AG04449 (cell line): Measurements from ENCODE around the gene HINFP.

Source experiments
- CTCF ChIA-PET: fragments of 350-600 bp; formaldehyde crosslinking; extraction: SDS; loops from one replicate; lab custom pipeline; 2021; ENCODE audit warnings: antibody characterized with exemption; lab: Yijun Ruan, JAX
- POLR2A ChIA-PET: fragments of 400-600, 350-600 bp; formaldehyde crosslinking; extraction: SDS; loops from one replicate; lab custom pipeline; 2020; ENCODE audit warnings: antibody characterized with exemption, inconsistent platforms; lab: Yijun Ruan, JAX
- DNase-seq: peaks from one replicate; pipeline ENCODE4 v3.0.0-alpha.2; 2010; ENCODE audit warnings: low read depth, low spot score
- H3K4me3 ChIP-seq: 2 replicates; pipeline ENCODE4 v1.5.1; 2011; ENCODE audit warnings: low read depth, mild to moderate bottlenecking, control low read depth, low read length
- TF ChIP-seq, protein P1 (sequence below): IDR thresholded peaks from one replicate; pipeline ENCODE4 v1.5.1; 2011; ENCODE audit warnings: mild to moderate bottlenecking, moderate library complexity, low read length, control low read depth, inconsistent platforms; ENCODE audit not compliant: insufficient read depth; ENCODE audit errors: missing control alignments

Gene HINFP

DNA sequence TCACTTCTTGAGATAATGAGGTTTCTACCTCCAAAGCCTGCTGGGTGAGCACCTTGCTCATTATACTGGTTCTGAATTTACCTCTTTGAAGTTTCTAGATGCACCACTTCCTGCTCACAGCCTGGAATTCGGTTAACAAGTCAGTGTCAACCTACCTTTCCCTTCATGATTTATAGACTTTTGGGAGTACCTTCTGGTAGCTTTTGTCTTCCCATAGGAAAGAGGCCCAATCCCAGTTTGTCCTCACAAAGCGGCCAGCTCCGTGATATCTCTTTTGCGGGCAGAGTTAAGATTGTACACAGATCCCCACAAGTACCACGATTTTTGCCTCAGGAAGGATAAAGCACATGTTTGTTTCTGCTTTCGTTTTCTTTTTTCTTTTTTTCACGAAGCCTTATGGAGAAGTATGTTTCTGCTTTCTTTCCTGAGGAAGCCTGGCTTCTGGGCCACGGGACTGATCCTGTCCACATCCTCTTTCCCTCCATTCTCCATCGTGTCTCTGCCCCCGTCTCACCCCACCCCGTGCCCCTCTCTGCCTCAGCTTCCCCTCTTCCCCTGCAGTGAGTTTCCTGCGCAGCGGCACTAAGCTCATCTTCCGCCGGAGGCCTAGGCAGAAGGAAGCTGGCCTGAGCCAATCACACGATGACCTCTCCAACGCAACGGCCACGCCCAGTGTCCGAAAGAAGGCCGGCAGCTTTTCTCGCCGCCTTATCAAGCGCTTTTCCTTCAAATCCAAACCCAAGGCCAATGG lies 5.7 kb upstream of the HINFP start:
- no peak overlapping the region for H3K4me3 ChIP-seq
- TF ChIP-seq, protein P1, sequence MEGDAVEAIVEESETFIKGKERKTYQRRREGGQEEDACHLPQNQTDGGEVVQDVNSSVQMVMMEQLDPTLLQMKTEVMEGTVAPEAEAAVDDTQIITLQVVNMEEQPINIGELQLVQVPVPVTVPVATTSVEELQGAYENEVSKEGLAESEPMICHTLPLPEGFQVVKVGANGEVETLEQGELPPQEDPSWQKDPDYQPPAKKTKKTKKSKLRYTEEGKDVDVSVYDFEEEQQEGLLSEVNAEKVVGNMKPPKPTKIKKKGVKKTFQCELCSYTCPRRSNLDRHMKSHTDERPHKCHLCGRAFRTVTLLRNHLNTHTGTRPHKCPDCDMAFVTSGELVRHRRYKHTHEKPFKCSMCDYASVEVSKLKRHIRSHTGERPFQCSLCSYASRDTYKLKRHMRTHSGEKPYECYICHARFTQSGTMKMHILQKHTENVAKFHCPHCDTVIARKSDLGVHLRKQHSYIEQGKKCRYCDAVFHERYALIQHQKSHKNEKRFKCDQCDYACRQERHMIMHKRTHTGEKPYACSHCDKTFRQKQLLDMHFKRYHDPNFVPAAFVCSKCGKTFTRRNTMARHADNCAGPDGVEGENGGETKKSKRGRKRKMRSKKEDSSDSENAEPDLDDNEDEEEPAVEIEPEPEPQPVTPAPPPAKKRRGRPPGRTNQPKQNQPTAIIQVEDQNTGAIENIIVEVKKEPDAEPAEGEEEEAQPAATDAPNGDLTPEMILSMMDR, result no peak
- CTCF ChIA-PET, result interaction anchor here (1.2 kb wide), 2 partner anchors 207 to 224 kb away, joined by 3 to 4 read pairs; no protein-coding TSS in a partner anchor
- POLR2A ChIA-PET, result interaction anchor here (0.8 kb wide), 1 partner anchor 9 kb away, joined by 3 read pairs; the partner anchor contains the start of gene C2CD2L
- DNase-seq, result no peak

- TF ChIP-seq, protein P1, result no peak
- H3K4me3 ChIP-seq, result no peak overlapping the region
- ChIA-PET CTCF (interaction anchor here (1.2 kb wide), 2 partner anchors 206 to 224 kb away, joined by 3 to 4 read pairs; no protein-coding TSS in a partner anchor), POLR2A (interaction anchor here (0.8 kb wide), 1 partner anchor 9 kb away, joined by 3 read pairs; the partner anchor contains the start of gene C2CD2L)
- no peak for DNase-seq
Observed at GRCh38 chr11:119116235-119116594, 5.2 kb upstream of the HINFP start.

- ChIA-PET CTCF (interaction anchor here (1.2 kb wide), 1 partner anchor 223 kb away, joined by 4 read pairs; no protein-coding TSS in a partner anchor), POLR2A (no interaction called here)
- no peak overlapping the region for H3K4me3 ChIP-seq
- TF ChIP-seq, protein P1, result no peak
- no peak for DNase-seq
Observed at GRCh38 chr11:119116601-119117000, 4.8 kb upstream of the HINFP start.

DNA sequence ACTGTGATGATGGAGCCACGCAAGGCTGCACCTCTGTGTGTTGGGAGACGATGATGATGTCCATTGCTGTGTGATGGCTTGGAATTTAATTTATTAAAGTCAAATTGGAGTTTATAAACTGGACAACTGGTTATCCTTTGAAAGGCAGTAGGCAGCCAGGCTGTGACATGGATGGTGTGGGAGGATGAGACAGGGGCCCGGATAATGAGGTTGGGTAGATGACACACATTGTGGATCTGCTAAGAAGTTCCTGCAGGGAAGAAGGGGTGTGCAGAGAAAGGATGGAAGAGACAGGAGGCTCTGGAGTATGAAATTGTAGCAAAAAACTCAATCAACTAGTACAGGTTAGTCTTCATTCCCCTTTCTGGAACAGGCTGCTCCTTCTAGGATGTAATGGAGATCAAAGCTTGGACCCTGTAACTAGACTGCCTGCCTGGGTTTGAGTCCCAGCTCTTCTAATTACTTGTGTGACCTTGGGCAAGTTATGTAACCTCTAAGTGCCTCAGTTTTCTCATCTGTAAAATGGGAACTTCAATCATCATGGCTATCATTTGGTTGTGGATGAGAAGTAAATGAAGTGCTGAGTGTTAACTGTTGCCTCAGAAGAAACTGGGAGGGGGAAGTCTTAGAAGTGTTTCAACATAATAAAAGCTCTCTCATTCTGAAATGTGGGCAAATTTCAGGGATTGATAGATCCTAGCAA lies 4.2 kb upstream of the HINFP start:
- TF ChIP-seq, protein P1, result no peak
- ChIA-PET POLR2A (no interaction called here), CTCF (interaction anchor here (1.7 kb wide), 1 partner anchor 207 kb away, joined by 4 read pairs; no protein-coding TSS in a partner anchor)
- no peak for DNase-seq
- H3K4me3 ChIP-seq, result no peak overlapping the region

- no peak for DNase-seq
- no peak overlapping the region for H3K4me3 ChIP-seq
- POLR2A ChIA-PET, result no interaction called here
- TF ChIP-seq, protein P1, result no peak
- CTCF ChIA-PET, result interaction anchor here (0.9 to 1.7 kb wide), 7 partner anchors 9 to 222 kb away, joined by 3 to 5 read pairs (median 4); partner anchors contain the start of gene C1QTNF5
Observed at GRCh38 chr11:119118227-119118626, 3.2 kb upstream of the HINFP start.
